Measurements from ENCODE around the gene SNTG2. TPM values are rescaled to one million over a fixed set of nuclear protein-coding genes. Genes with fewer than 3 reads are reported as not detected.
"Not testable (repeated sequence)": the region's sequence is repeated elsewhere in the genome, so short reads cannot be mapped to it uniquely, and the experiment has no call there.

The SNTG2 gene
- total RNA-seq, 2 donors from 2014 or later: 1.2 to 2.0 TPM

- no peak for DNase-seq
Observed at GRCh38 chr2:1400943-1401735, 450.5 kb downstream of the SNTG2 start.

GRCh38 chr2:1402064-1402463 lies 451.4 kb downstream of the SNTG2 start:
- ATAC-seq: no peak
- intact Hi-C loops (cut with DNase I, micrococcal nuclease): no loop called here

More at GRCh38 chr2:1400943-1401735, 450.5 kb downstream of the SNTG2 start:
- no peak for ATAC-seq
- intact Hi-C loops (cut with DNase I, micrococcal nuclease): no loop called here

GRCh38 chr2:1403565-1403964 lies 452.9 kb downstream of the SNTG2 start:
- intact Hi-C loops (cut with DNase I, micrococcal nuclease): no loop called here
- ATAC-seq (no peak), DNase-seq (no peak)

More at GRCh38 chr2:1402064-1402463, 451.4 kb downstream of the SNTG2 start:
- DNase-seq: no peak

- ATAC-seq (no peak), DNase-seq (no peak)
- intact Hi-C loops (cut with DNase I, micrococcal nuclease): no loop called here
Observed at GRCh38 chr2:1405124-1405523, 454.5 kb downstream of the SNTG2 start.

GRCh38 chr2:1405967-1406366 lies 455.3 kb downstream of the SNTG2 start:
- ATAC-seq (no peak), DNase-seq (no peak)
- intact Hi-C loops (cut with DNase I, micrococcal nuclease): no loop called here

- ATAC-seq: no peak
- DNase-seq: no peak
- intact Hi-C loops (cut with DNase I, micrococcal nuclease): no loop called here
Observed at GRCh38 chr2:1406434-1406833, 455.8 kb downstream of the SNTG2 start.

GRCh38 chr2:1407950-1408675 lies 457.5 kb downstream of the SNTG2 start:
- no peak for DNase-seq

GRCh38 chr2:1413156-1413710 lies 462.6 kb downstream of the SNTG2 start, which contains the start of gene TPO:
Gene TPO, plus strand, starts transcription at chr2:1413463. Its CDS starts 946 bp downstream, at chr2:1414409.
- DNase-seq (no peak), ATAC-seq (no peak)
- intact Hi-C loops (cut with DNase I, micrococcal nuclease): no loop called here

More at GRCh38 chr2:1407950-1408675, 457.5 kb downstream of the SNTG2 start:
- intact Hi-C loops (cut with DNase I, micrococcal nuclease): no loop called here
- ATAC-seq: no peak

- intact Hi-C loops (cut with DNase I, micrococcal nuclease): no loop called here
- ATAC-seq (no peak), DNase-seq (no peak)
Observed at GRCh38 chr2:1414121-1414520, 463.5 kb downstream of the SNTG2 start.

GRCh38 chr2:1414901-1415300 lies 464.3 kb downstream of the SNTG2 start:
- intact Hi-C loops (cut with DNase I, micrococcal nuclease); DNase-seq: not testable (repeated sequence)

GRCh38 chr2:1415501-1415900 lies 464.9 kb downstream of the SNTG2 start:
- ATAC-seq: no peak
- intact Hi-C loops (cut with DNase I, micrococcal nuclease): no loop called here
- DNase-seq: no peak

More at GRCh38 chr2:1414901-1415300, 464.3 kb downstream of the SNTG2 start:
- not testable (repeated sequence) for ATAC-seq
